Endothelial cell of umbilical vein (primary cell): ENCODE results near the gene DOCK1.

Experiments
- EZH2 ChIP-seq: IDR thresholded peaks from 2 replicates; pipeline ENCODE4 v1.6.1; 2012; ENCODE audit warnings: borderline replicate concordance, low read depth, mild to moderate bottlenecking, moderate library complexity, low read length, inconsistent platforms; ENCODE audit not compliant: severe bottlenecking
- FOS ChIP-seq: IDR thresholded peaks from 2 replicates; pipeline ENCODE4 v1.6.1; 2011; ENCODE audit warnings: mild to moderate bottlenecking, low read length, moderate library complexity, borderline replicate concordance; ENCODE audit not compliant: insufficient read depth
- JUN ChIP-seq: IDR thresholded peaks from 2 replicates; pipeline ENCODE4 v1.6.1; 2011; ENCODE audit warnings: borderline replicate concordance, low read depth; ENCODE audit not compliant: insufficient read length, insufficient read depth
- MYC ChIP-seq: IDR thresholded peaks from one replicate; pipeline ENCODE4 v1.6.1; 2011; ENCODE audit warnings: mild to moderate bottlenecking, low read depth, low read length
- POLR2A ChIP-seq: IDR thresholded peaks from 2 replicates; pipeline ENCODE4 v1.6.1; 2012; ENCODE audit warnings: low read depth, mild to moderate bottlenecking, control low read depth, low read length
- POLR2AphosphoS5 ChIP-seq: IDR thresholded peaks from 2 replicates; pipeline ENCODE4 v1.6.1; 2012; ENCODE audit warnings: low read depth, mild to moderate bottlenecking, control low read depth, low read length, moderate library complexity; ENCODE audit not compliant: insufficient read depth
- TF ChIP-seq, protein P1 (sequence below), 2 donors: IDR thresholded peaks; 1 replicate in 1 of 2; 2 replicates in 1 of 2; pipeline ENCODE4 v1.5.1; 2011; ENCODE audit warnings: low read length in 2 of 2, mild to moderate bottlenecking in 2 of 2, moderate library complexity in 2 of 2, control low read depth in 1 of 2, inconsistent platforms in 1 of 2, low read depth in 1 of 2; ENCODE audit not compliant: insufficient read depth in 1 of 2; ENCODE audit errors: extremely low read depth in 1 of 2
- TF ChIP-seq, protein P2 (sequence below): IDR thresholded peaks from 2 replicates; pipeline ENCODE4 v1.6.1; 2011; ENCODE audit not compliant: insufficient read depth, insufficient read length

DNA sequence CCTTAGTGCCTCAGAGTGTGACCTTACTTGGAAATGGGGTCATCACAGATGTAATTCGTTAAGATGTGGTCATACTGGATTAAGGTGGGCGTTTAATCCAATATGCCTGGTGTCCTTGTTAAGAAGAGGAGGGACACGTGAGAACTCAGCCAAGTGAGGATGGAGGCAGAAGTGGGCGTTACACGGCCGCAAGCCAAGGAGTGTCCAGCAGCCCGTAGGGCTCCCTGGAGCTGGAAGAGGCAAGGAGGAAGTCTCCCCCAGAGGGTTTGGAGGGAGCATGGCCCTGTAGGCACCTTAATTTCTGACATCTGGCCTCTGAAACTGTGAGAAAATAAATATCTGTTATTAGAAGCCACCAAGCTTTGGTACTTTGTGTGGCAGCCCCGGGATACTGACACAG is 21.3 kb downstream of the DOCK1 start:
- TF ChIP-seq, protein P1, sequence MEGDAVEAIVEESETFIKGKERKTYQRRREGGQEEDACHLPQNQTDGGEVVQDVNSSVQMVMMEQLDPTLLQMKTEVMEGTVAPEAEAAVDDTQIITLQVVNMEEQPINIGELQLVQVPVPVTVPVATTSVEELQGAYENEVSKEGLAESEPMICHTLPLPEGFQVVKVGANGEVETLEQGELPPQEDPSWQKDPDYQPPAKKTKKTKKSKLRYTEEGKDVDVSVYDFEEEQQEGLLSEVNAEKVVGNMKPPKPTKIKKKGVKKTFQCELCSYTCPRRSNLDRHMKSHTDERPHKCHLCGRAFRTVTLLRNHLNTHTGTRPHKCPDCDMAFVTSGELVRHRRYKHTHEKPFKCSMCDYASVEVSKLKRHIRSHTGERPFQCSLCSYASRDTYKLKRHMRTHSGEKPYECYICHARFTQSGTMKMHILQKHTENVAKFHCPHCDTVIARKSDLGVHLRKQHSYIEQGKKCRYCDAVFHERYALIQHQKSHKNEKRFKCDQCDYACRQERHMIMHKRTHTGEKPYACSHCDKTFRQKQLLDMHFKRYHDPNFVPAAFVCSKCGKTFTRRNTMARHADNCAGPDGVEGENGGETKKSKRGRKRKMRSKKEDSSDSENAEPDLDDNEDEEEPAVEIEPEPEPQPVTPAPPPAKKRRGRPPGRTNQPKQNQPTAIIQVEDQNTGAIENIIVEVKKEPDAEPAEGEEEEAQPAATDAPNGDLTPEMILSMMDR (IDR thresholded peaks at IDR 0.05; ENCODE audit: extremely low read depth in 1 of 2, insufficient read depth in 1 of 2, low read depth in 1 of 2, low read length in 2 of 2): no peak
- TF ChIP-seq JUN (no peak), POLR2AphosphoS5 (no peak), POLR2A (no peak), EZH2 (no peak), FOS (no peak), MYC (no peak)
- TF ChIP-seq, protein P2, sequence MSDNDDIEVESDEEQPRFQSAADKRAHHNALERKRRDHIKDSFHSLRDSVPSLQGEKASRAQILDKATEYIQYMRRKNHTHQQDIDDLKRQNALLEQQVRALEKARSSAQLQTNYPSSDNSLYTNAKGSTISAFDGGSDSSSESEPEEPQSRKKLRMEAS: no peak
